ENCODE measurements around the gene FRA10AC1.

DNA sequence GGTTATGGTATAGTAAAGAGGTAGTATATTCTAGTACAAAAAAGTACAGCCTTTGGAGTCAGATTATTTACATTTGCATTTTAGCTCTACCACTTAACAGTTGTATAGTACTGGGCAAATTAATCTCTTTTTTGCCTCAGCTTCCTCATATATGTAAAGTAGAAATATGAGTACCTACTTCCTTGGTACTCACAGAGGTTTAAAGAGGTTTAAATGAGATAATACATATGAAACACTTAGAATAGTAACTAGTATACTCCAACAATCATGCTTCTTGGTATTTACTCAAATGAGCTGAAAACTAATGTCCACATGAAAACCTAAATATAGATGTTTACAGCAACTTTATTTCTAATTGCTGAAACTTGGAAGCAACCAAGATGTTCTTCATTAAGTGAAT is 14.7 kb downstream of the FRA10AC1 start:
- TF ChIP-seq, protein P1, sequence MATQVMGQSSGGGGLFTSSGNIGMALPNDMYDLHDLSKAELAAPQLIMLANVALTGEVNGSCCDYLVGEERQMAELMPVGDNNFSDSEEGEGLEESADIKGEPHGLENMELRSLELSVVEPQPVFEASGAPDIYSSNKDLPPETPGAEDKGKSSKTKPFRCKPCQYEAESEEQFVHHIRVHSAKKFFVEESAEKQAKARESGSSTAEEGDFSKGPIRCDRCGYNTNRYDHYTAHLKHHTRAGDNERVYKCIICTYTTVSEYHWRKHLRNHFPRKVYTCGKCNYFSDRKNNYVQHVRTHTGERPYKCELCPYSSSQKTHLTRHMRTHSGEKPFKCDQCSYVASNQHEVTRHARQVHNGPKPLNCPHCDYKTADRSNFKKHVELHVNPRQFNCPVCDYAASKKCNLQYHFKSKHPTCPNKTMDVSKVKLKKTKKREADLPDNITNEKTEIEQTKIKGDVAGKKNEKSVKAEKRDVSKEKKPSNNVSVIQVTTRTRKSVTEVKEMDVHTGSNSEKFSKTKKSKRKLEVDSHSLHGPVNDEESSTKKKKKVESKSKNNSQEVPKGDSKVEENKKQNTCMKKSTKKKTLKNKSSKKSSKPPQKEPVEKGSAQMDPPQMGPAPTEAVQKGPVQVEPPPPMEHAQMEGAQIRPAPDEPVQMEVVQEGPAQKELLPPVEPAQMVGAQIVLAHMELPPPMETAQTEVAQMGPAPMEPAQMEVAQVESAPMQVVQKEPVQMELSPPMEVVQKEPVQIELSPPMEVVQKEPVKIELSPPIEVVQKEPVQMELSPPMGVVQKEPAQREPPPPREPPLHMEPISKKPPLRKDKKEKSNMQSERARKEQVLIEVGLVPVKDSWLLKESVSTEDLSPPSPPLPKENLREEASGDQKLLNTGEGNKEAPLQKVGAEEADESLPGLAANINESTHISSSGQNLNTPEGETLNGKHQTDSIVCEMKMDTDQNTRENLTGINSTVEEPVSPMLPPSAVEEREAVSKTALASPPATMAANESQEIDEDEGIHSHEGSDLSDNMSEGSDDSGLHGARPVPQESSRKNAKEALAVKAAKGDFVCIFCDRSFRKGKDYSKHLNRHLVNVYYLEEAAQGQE (IDR thresholded peaks at IDR 0.05; ENCODE audit: low read depth) = no peak
- no peak for TF ChIP-seq FOXM1 (IDR thresholded peaks at IDR 0.05; ENCODE audit: borderline replicate concordance, low read depth)
- no peak for TF ChIP-seq TAF1 (IDR thresholded peaks at IDR 0.05; ENCODE audit: low read depth)
- TF ChIP-seq EGR1 (IDR thresholded peaks at IDR 0.05) = no peak
- no peak for TF ChIP-seq YY1 (IDR thresholded peaks at IDR 0.05; ENCODE audit: low read depth)
- TF ChIP-seq TCF12 (IDR thresholded peaks at IDR 0.05; ENCODE audit: low read depth) = no peak
- no peak for TF ChIP-seq EP300 (IDR thresholded peaks at IDR 0.05; ENCODE audit: borderline replicate concordance)

Data from Ishikawa (cell line).